Neural cell (in vitro differentiated cells): ENCODE measurements around the gene ASNSD1. TPM values are rescaled to one million over a fixed set of nuclear protein-coding genes. Genes with fewer than 3 reads are reported as not detected.

Experiments
- H2AFZ ChIP-seq: fragments of 200-600, 300-800 bp; sonication (generic), shearing (Covaris generic); 2 replicates; pipeline ENCODE4 v1.6.0; 2014; ENCODE audit warnings: low read depth, mild to moderate bottlenecking, antibody characterized with exemption, low read length, moderate library complexity
- H3F3A ChIP-seq: fragments of 200-600 bp; shearing (Covaris generic); 2 replicates; pipeline ENCODE4 v1.6.1; 2016; ENCODE audit warnings: mild to moderate bottlenecking, moderate library complexity, mixed read lengths, antibody characterized with exemption, low read length; ENCODE audit not compliant: insufficient read depth, poor library complexity, severe bottlenecking
- H3K27ac ChIP-seq: fragments of 200-600, 300-800 bp; sonication (generic), shearing (Covaris generic); 2 replicates; pipeline ENCODE4 v1.5.1; 2014; ENCODE audit warnings: mild to moderate bottlenecking, low read length, moderate library complexity
- H3K27me3 ChIP-seq: fragments of 300-800, 200-600 bp; sonication (generic), shearing (Covaris generic); 2 replicates; pipeline ENCODE4 v1.6.0; 2014; ENCODE audit warnings: mild to moderate bottlenecking, low read depth, low read length, moderate library complexity; ENCODE audit not compliant: insufficient read depth
- H3K36me3 ChIP-seq: fragments of 300-800, 200-600 bp; sonication (generic), shearing (Covaris generic); 2 replicates; pipeline ENCODE4 v1.5.1; 2014; ENCODE audit warnings: mild to moderate bottlenecking, antibody characterized with exemption, low read length, moderate library complexity; ENCODE audit not compliant: insufficient read depth
- H3K4me2 ChIP-seq: fragments of 300-800, 200-600 bp; sonication (generic), shearing (Covaris generic); 2 replicates; pipeline ENCODE4 v1.6.0; 2014; ENCODE audit warnings: mild to moderate bottlenecking, low read length
- H3K4me3 ChIP-seq: fragments of 300-800, 200-600 bp; sonication (generic), shearing (Covaris generic); 2 replicates; pipeline ENCODE4 v1.5.1; 2014; ENCODE audit warnings: mild to moderate bottlenecking, low read length, moderate library complexity
- H3K79me2 ChIP-seq: fragments of 200-600 bp; shearing (Covaris generic); replicated peaks from 2 replicates; pipeline ENCODE4 v1.6.0; 2014; ENCODE audit warnings: mild to moderate bottlenecking, low read length, moderate library complexity; ENCODE audit not compliant: insufficient read depth
- H3K9ac ChIP-seq: fragments of 300-800, 200-600 bp; sonication (generic), shearing (Covaris generic); 2 replicates; pipeline ENCODE4 v1.6.1; 2016; ENCODE audit warnings: mild to moderate bottlenecking, low read length, mixed read lengths
- H3K9me2 ChIP-seq: fragments of 200-600 bp; shearing (Covaris generic); 2 replicates; pipeline ENCODE4 v1.6.1; 2016; ENCODE audit warnings: mild to moderate bottlenecking, low read length, mixed read lengths; ENCODE audit not compliant: insufficient read depth
- H3K9me3 ChIP-seq: fragments of 200-600, 300-800 bp; sonication (generic), shearing (Covaris generic); 2 replicates; pipeline ENCODE4 v1.6.1; 2016; ENCODE audit warnings: mild to moderate bottlenecking, mixed run types, low read length, moderate library complexity, mixed read lengths
- H4K20me1 ChIP-seq: fragments of 200-600 bp; shearing (Covaris generic); 2 replicates; pipeline ENCODE4 v1.6.1; 2016; ENCODE audit warnings: mild to moderate bottlenecking, mixed run types; ENCODE audit not compliant: insufficient read depth
- EP300 ChIP-seq: fragments of 450-650 bp; conservative IDR thresholded peaks from 2 replicates; pipeline ENCODE4 v1.6.1; 2014; ENCODE audit warnings: antibody characterized with exemption, mild to moderate bottlenecking, moderate library complexity; ENCODE audit not compliant: poor library complexity, severe bottlenecking
- EZH2 ChIP-seq: fragments of 200-600, 300-800 bp; shearing (Covaris generic), sonication (generic); IDR thresholded peaks from 2 replicates; pipeline ENCODE4 v1.6.1; 2014; ENCODE audit warnings: antibody characterized with exemption, low read length, borderline replicate concordance, mild to moderate bottlenecking; ENCODE audit not compliant: insufficient read depth, poor library complexity, severe bottlenecking
- MXI1 ChIP-seq: fragments of 450-650 bp; conservative IDR thresholded peaks from 2 replicates; pipeline ENCODE4 v1.6.1; 2014; ENCODE audit warnings: antibody characterized with exemption, mild to moderate bottlenecking; ENCODE audit not compliant: poor library complexity, severe bottlenecking
- POLR2AphosphoS5 ChIP-seq: IDR thresholded peaks from 2 replicates; pipeline ENCODE4 v1.6.1; 2012
- RAD21 ChIP-seq: fragments of 450-650 bp; conservative IDR thresholded peaks from 2 replicates; pipeline ENCODE4 v1.6.1; 2014; ENCODE audit warnings: antibody characterized with exemption, mild to moderate bottlenecking, moderate library complexity
- SMC3 ChIP-seq: fragments of 450-650 bp; conservative IDR thresholded peaks from 2 replicates; pipeline ENCODE4 v1.6.1; 2014; ENCODE audit warnings: antibody characterized with exemption, mild to moderate bottlenecking, moderate library complexity; ENCODE audit not compliant: poor library complexity
- TAF1 ChIP-seq: IDR thresholded peaks from 2 replicates; pipeline ENCODE4 v1.6.1; 2012; ENCODE audit warnings: low read depth
- polyA plus RNA-seq: library from polyadenylated mRNA; depleted of rRNA; stranded (reverse); fragments of >200 nt; gene quantifications from 2 replicates; pipeline ENCODE4 v1.2.3, GENCODE V29; 2014
- TF ChIP-seq, protein P1 (sequence below): IDR thresholded peaks from 2 replicates; pipeline ENCODE4 v1.6.1; 2012; ENCODE audit warnings: borderline replicate concordance
- TF ChIP-seq, protein P2 (sequence below): fragments of 450-650 bp; IDR thresholded peaks from 2 replicates; pipeline ENCODE4 v1.5.1; 2014; ENCODE audit warnings: antibody characterized with exemption, mild to moderate bottlenecking, moderate library complexity; ENCODE audit not compliant: poor library complexity, severe bottlenecking

The ASNSD1 gene
- polyA plus RNA-seq, 1 donor from 2014 or later = 94.3 TPM

DNA sequence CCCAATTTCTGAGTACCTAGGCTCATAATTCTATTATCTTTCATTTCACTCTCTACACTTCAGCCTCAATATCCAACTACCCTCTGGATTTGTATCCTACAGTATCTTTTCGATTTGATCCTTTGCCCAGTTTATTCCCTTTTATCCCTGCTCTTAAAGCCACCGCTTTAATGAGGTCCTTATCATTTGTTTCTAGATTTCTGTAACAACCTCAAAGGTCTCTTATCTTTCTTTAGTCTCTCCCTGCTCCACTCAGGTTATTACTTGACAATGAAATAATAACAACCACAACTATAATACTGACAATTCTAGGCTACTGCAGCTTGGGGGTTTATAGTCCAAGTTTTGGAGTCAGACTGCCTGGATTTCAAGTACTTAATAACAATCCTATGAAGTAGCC lies 25.9 kb upstream of the ASNSD1 start:
- Histone ChIP-seq H3K36me3 (no peaks in the 10 kb centered on the region), H4K20me1 (no peaks in the 10 kb centered on the region), H3K27ac (no peak overlapping the region), H3K9me2 (no peaks in the 10 kb centered on the region), H3F3A (no peaks in the 10 kb centered on the region), H3K4me3 (no peak overlapping the region), H3K79me2 (no peaks in the 10 kb centered on the region), H3K27me3 (no peaks in the 10 kb centered on the region), H3K9me3 (no peaks in the 10 kb centered on the region), H3K9ac (no peak overlapping the region), H2AFZ (no peak overlapping the region), H3K4me2 (no peak overlapping the region)
- TF ChIP-seq POLR2AphosphoS5 (no peak), SMC3 (no peak), MXI1 (no peak), TAF1 (no peak), EP300 (no peak), EZH2 (no peak), RAD21 (no peak)
- TF ChIP-seq, protein P1, sequence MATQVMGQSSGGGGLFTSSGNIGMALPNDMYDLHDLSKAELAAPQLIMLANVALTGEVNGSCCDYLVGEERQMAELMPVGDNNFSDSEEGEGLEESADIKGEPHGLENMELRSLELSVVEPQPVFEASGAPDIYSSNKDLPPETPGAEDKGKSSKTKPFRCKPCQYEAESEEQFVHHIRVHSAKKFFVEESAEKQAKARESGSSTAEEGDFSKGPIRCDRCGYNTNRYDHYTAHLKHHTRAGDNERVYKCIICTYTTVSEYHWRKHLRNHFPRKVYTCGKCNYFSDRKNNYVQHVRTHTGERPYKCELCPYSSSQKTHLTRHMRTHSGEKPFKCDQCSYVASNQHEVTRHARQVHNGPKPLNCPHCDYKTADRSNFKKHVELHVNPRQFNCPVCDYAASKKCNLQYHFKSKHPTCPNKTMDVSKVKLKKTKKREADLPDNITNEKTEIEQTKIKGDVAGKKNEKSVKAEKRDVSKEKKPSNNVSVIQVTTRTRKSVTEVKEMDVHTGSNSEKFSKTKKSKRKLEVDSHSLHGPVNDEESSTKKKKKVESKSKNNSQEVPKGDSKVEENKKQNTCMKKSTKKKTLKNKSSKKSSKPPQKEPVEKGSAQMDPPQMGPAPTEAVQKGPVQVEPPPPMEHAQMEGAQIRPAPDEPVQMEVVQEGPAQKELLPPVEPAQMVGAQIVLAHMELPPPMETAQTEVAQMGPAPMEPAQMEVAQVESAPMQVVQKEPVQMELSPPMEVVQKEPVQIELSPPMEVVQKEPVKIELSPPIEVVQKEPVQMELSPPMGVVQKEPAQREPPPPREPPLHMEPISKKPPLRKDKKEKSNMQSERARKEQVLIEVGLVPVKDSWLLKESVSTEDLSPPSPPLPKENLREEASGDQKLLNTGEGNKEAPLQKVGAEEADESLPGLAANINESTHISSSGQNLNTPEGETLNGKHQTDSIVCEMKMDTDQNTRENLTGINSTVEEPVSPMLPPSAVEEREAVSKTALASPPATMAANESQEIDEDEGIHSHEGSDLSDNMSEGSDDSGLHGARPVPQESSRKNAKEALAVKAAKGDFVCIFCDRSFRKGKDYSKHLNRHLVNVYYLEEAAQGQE = no peak
- TF ChIP-seq, protein P2, sequence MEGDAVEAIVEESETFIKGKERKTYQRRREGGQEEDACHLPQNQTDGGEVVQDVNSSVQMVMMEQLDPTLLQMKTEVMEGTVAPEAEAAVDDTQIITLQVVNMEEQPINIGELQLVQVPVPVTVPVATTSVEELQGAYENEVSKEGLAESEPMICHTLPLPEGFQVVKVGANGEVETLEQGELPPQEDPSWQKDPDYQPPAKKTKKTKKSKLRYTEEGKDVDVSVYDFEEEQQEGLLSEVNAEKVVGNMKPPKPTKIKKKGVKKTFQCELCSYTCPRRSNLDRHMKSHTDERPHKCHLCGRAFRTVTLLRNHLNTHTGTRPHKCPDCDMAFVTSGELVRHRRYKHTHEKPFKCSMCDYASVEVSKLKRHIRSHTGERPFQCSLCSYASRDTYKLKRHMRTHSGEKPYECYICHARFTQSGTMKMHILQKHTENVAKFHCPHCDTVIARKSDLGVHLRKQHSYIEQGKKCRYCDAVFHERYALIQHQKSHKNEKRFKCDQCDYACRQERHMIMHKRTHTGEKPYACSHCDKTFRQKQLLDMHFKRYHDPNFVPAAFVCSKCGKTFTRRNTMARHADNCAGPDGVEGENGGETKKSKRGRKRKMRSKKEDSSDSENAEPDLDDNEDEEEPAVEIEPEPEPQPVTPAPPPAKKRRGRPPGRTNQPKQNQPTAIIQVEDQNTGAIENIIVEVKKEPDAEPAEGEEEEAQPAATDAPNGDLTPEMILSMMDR = no peak

DNA sequence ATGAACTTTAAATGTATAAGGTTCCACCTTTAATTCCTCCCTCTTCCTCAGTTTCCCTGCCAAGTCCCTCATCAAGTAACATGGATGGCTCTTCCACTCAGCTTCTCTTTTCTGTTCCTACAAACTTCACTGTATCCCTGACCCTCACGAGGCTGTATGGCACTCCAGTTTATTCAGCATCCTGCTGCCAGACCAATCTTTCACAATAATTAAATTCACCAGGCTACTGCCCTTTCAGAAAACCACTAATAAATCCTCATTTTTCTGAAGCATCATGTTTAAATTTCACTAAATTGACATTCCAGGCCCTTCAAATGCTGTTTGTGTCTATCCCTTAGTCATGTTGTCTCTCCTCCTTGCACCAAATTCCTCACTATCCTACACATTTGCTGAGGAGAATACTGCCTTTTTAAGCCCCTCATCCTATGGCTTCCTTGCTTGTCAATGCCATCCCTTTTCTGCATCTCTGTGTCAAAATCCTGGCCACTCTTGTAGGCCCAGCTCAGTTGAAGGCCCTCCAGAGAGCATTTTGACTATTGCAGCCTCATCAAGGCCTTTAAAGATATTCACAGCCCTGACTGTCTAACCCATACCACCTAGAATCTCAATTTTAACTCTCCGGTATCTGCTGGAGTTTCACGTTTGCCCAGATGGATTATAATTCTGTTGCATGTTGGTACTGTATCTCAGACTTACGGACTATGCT lies 22.8 kb upstream of the ASNSD1 start:
- H4K20me1 ChIP-seq = no peaks in the 10 kb centered on the region
- H3K36me3 ChIP-seq = no peaks in the 10 kb centered on the region
- no peak overlapping the region for H3K4me3 ChIP-seq
- H3K79me2 ChIP-seq = no peaks in the 10 kb centered on the region
- no peaks in the 10 kb centered on the region for H3F3A ChIP-seq
- TF ChIP-seq EZH2 = no peak
- H3K9me2 ChIP-seq = no peaks in the 10 kb centered on the region
- no peak overlapping the region for H2AFZ ChIP-seq
- H3K27me3 ChIP-seq = no peaks in the 10 kb centered on the region
- H3K9me3 ChIP-seq = no peaks in the 10 kb centered on the region
- no peak overlapping the region for H3K4me2 ChIP-seq
- H3K9ac ChIP-seq = no peak overlapping the region
- no peak overlapping the region for H3K27ac ChIP-seq
